GM19467 (cell line): ENCODE data around the gene THOC6.
"Not testable (repeated sequence)": the region's sequence is repeated elsewhere in the genome, so short reads cannot be mapped to it uniquely, and the experiment has no call there.

ENCODE experiments used
- ATAC-seq: cut with Tn5 transposase; IDR thresholded peaks from one replicate; pipeline ENCODE4 v1.9.1; 2021; ENCODE audit warnings: mild to moderate bottlenecking, moderate library complexity; ENCODE audit not compliant: unreplicated experiment

THOC6 gene

GRCh38 chr16:3052571-3053329 is 28.9 kb downstream of the THOC6 start:
- not testable (repeated sequence) for ATAC-seq

GRCh38 chr16:3053330-3053710 is 29.5 kb downstream of the THOC6 start:
- ATAC-seq: not testable (repeated sequence)

GRCh38 chr16:3054965-3055733 is 31.3 kb downstream of the THOC6 start:
- no peak for ATAC-seq

GRCh38 chr16:3055734-3056115 is 31.9 kb downstream of the THOC6 start:
- ATAC-seq: not testable (repeated sequence)

DNA sequence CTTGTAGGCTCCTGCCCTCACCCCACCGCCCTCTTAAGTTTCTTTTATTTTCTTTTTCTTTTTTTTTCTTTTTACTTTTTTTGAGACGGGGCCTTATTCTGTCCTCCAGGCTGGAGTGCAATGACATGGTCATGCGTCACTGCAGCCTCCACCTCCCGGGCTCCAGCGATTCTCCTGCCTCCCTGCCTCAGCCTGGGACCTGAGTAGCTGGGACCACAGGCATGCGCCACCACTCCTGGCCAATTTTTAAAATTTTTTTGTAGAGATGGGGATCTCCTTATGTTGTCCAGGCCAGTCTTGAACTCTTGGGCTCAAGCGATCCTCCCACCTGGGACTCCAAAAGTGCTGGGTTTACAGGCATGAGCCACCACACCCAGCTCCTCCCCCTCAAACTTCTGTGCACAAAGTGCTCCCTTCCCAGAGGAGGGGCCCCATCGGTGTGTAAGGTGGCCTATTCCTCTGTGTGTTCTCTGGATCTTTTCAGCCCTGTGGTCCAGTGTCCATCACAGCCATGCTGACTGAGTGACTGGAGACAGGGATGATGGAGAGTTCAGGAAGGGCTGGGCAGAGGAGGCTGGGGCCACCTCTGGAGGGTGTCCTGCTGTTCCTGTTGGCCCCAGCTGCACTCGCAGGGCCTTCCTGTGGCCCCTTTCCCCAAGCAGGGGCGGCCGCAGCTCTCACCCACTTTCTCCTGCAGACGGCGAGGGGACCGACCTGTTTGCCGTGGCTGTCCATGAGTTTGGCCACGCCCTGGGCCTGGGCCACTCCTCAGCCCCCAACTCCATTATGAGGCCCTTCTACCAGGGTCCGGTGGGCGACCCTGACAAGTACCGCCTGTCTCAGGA is 32.7 kb downstream of the THOC6 start:
- no peak for ATAC-seq

DNA sequence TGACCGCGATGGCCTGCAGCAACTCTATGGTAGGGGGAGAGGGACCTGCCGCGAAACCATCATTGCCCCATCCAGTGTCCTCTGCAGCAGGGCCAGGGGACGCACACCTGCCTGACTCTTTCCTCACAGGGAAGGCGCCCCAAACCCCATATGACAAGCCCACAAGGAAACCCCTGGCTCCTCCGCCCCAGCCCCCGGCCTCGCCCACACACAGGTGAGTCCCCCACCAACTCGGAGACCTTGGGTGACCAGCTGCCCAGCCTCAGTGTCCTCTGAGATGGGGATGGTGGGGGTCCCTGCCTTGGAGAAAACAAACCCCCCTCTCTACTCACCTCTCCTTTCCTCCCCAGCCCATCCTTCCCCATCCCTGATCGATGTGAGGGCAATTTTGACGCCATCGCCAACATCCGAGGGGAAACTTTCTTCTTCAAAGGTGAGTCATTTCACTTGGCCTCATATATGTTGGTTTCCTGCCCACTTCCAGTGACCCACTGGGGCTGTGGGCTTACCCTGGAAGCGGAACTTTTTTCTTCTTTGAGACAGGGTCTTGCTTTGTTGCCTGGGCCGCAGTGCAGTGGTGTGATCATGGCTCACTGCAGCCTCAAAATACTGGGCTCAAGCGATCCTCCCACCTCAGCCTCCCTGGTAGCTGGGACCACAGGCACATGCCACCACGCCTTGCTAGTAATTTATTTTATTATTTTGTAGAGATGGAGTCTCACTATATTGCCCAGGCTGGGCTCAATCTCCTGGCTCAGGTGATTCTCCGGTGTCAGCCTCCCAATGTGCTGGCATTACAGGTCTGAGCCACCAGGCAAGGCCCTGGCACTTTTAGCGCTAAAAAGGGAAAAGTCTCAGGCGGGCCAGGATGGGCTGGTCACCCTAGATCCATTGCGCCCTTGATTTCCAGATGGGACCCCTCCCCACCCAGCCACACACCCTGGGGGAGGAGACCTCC is 33.6 kb downstream of the THOC6 start:
- ATAC-seq: no peak

GRCh38 chr16:3058139-3059030 is 34.5 kb downstream of the THOC6 start:
- ATAC-seq: no peak

DNA sequence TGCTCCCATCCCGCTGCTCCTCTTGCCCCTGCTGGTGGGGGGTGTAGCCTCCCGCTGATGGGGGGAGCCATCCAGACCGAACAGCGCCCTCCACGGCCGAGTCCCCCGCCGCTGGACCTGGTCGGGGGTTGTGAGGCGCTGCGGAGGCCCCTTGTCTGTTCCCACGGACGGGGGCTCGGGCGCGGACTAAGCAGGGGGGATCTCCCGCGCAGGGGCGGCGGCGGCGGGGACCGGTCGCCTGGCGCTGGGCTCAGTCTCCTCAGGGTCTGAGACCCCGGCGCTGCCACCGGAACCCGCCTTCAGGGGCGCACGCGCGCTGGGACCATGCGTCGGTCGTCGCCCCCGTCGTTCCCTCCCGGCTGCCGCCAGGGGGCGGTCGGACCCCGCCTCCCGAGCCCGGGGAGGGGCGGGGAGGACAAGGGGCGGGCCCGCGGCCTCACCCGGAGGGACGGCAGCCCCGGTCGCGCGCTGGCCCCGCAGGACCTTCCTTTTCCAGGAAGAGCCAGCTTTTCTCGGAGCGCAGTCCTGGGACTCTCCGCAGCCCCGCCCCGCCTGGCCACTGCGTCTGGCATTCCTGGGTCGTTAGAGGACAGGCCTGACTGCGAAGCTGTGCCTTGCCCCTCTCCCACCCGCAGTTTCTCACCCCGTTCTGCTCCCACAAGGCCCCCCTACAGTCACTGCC is 35.3 kb downstream of the THOC6 start:
- peak; percentile 68 for ATAC-seq

DNA sequence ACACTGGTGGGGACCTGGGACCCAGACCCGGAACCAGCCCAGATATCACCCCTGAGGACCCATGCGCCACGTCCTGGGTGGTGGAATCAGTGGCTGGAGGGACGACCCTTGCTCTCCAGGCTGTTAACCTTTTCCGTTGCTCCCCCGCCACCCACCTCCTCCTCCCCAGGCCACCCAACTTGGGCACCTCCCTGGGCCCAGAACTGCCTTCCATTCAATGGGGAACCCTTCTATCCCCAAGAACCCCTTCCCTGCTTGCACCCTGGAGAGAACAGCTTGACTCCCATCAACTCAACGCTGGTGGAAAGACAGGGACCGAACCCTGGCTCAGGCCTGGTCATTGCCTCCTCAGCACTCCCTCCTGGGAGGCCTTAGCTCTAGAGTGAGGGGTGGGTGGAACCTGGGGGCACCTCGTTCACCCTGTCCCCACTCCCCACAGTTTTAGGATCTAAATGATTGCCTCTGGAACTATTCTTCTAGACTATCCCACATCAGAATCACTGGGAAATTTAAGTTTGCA is 35.9 kb downstream of the THOC6 start:
- ATAC-seq: peak; percentile 3

DNA sequence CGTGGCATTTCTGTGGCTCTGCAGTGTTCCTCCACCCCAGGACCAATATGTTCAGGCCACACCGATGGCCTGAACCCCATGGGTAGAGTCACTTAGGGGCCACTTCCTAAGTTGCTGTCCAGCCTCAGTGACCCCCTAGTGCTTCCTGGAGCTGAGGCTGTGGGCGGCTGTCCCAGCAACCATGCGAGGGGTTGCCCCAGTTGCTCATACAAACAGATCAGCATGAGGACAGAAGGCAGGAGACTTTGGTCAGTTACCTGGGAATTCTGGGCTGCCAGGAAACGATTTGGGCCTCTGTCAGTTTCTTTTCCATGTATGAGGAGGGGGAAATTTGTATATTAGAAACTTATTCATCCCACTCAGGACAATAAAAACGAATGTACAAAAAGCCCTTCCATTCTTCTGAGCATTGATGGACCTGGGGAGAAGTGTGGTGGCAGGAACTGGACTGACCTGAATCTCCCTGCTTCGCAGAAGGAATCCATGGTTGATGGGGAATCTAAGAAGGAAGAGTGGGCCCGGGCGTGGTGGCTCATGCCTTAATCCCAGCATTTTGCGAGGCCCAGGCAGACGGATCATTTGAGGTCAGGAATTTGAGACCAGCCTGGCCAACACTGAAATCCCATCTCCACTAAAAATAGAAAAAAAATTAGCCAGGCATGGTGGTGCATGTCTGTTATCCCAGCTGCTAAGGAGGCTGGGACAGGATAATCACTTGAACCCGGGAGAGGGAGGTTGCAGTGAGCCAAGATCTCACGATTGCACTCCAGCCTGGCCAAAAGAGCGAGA is 36.7 kb downstream of the THOC6 start:
- ATAC-seq: no peak

- ATAC-seq: no peak
Observed at GRCh38 chr16:3062553-3062952, 38.7 kb downstream of the THOC6 start.

- no peak for ATAC-seq
Observed at GRCh38 chr16:3063625-3064386, 40.0 kb downstream of the THOC6 start.

DNA sequence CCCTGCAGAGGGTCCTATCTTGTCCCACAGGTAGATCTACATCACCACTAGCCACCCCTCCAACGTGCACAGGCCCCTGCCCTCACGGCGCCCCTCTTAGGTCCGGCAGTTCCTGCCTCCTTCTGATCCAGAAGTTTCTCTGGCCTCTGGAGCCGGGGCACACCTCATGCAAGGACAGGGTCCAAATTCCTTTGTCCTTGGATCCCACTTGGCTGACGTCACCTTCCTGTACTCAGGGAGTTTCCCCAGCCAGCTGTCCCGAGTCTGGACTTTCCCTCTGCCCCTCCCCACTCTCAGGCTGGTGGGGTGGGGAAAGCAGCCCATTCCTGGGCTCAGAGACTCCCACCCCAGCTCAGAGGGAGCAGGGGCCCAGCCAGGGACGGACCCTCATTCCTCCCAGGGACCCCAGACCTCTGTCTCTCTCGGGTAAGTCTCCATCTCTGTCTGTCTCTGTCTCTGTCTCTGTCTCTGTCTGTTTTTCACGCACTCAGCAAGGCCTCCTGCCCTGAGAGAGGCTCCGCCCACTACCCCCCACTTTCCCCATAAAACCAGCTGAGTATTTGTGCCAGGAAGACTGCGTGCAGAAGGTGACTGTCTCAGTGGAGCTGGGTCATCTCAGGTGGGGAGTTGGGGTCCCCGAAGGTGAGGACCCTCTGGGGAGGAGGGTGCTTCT is 41.4 kb downstream of the THOC6 start, which contains the start of gene IL32:
IL32 (plus strand) TSS at position 572 of the 673 bp plus-strand sequence. CDS start 172 bp downstream, outside the sequence.
- ATAC-seq: no peak

DNA sequence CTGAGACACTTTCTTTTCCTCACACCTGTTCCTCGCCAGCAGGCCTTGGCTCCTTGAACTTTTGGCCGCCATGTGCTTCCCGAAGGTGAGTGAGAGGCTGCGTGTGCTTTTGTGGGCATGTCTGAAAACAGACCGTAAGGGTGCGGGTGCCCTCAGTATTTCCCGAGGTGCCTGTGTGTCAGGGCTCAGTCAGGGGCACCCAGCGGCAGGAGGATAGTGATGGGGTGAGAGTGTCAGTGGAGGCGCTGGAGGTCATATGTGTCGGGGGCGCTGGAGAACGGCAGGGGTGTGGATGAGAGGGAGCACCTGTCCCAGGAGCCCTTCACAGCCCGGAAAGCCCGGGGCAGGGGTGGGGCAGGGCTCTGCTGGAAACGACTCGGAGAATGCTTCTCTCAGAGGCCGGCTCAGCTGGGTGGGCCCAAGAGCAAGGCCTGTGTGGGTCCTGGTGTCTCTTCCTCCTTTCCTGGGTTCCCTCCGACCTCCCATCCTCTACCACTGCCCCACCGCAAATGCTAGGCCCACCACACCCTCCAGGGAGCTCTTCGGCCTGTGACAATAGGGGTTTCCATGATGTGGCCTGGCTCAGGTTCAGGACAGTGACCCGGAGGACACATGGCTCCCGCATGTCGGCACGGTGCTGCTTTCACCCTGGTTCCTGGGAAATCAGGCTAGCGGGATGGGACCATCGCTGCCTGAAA is 42.1 kb downstream of the THOC6 start:
- ATAC-seq: no peak

DNA sequence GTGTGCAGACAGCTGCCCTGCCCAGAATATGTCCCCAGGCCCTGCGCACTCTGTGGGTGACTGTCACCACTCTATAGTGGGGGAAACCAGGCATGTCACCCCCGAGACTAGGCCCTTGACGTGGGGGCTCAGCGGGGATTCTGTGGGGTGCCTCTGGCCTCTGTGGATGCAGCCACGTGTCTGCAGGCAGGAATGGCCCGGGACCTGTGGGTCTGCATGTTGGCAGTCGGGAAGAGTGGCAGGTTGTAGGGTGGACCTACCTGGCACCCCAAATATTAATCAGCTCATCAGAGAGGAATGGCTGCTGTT is 42.6 kb downstream of the THOC6 start:
- ATAC-seq: no peak

GRCh38 chr16:3068487-3068886 is 44.7 kb downstream of the THOC6 start:
- no peak for ATAC-seq
